Endothelial cell of umbilical vein (primary cell): ENCODE data around the gene ZFYVE26.

Experiments used
- EZH2 ChIP-seq: IDR thresholded peaks from 2 replicates; pipeline ENCODE4 v1.6.1; 2012; ENCODE audit warnings: borderline replicate concordance, low read depth, mild to moderate bottlenecking, moderate library complexity, low read length, inconsistent platforms; ENCODE audit not compliant: severe bottlenecking
- JUN ChIP-seq: IDR thresholded peaks from 2 replicates; pipeline ENCODE4 v1.6.1; 2011; ENCODE audit warnings: borderline replicate concordance, low read depth; ENCODE audit not compliant: insufficient read length, insufficient read depth
- POLR2A ChIP-seq: IDR thresholded peaks from 2 replicates; pipeline ENCODE4 v1.6.1; 2012; ENCODE audit warnings: low read depth, mild to moderate bottlenecking, control low read depth, low read length
- TF ChIP-seq, protein P1 (sequence below), 2 donors: IDR thresholded peaks; 1 replicate in 1 of 2; 2 replicates in 1 of 2; pipeline ENCODE4 v1.5.1; 2011; ENCODE audit warnings: low read length in 2 of 2, mild to moderate bottlenecking in 2 of 2, moderate library complexity in 2 of 2, control low read depth in 1 of 2, inconsistent platforms in 1 of 2, low read depth in 1 of 2; ENCODE audit not compliant: insufficient read depth in 1 of 2; ENCODE audit errors: extremely low read depth in 1 of 2

- TF ChIP-seq, protein P1, sequence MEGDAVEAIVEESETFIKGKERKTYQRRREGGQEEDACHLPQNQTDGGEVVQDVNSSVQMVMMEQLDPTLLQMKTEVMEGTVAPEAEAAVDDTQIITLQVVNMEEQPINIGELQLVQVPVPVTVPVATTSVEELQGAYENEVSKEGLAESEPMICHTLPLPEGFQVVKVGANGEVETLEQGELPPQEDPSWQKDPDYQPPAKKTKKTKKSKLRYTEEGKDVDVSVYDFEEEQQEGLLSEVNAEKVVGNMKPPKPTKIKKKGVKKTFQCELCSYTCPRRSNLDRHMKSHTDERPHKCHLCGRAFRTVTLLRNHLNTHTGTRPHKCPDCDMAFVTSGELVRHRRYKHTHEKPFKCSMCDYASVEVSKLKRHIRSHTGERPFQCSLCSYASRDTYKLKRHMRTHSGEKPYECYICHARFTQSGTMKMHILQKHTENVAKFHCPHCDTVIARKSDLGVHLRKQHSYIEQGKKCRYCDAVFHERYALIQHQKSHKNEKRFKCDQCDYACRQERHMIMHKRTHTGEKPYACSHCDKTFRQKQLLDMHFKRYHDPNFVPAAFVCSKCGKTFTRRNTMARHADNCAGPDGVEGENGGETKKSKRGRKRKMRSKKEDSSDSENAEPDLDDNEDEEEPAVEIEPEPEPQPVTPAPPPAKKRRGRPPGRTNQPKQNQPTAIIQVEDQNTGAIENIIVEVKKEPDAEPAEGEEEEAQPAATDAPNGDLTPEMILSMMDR (IDR thresholded peaks at IDR 0.05; ENCODE audit: extremely low read depth in 1 of 2, insufficient read depth in 1 of 2, low read depth in 1 of 2, low read length in 2 of 2): no peak
- TF ChIP-seq JUN (no peak), POLR2A (no peak), EZH2 (no peak)
These were observed 37.3 kb upstream of the ZFYVE26 start for GRCh38 chr14:67853715-67854114.
